Panc1 (cell line): ENCODE data around the gene SNX7. TPM values are rescaled to one million over a fixed set of nuclear protein-coding genes. Genes with fewer than 3 reads are reported as not detected.

Experiments used
- ATAC-seq: fragments of 200-7000 bp; cut with Tn5 transposase; 2 replicates; pipeline ENCODE4 v1.9.1; 2020; ENCODE audit warnings: mild to moderate bottlenecking, moderate library complexity
- BruUV-seq: library from RNA; stranded (reverse); fragments of 400-500 nt; replicated peaks from 2 replicates; lab custom pipeline; 2021; lab: Mats Ljungman, UMichigan
- CTCF ChIA-PET: fragments of 300-600 bp; sonication (Branson Sonifier 250); formaldehyde crosslinking; loops from one replicate; lab custom pipeline; 2022; ENCODE audit warnings: antibody characterized with exemption; lab: Charles Lee
- POLR2A ChIA-PET: fragments of 300-600 bp; sonication (Branson Sonifier 250); formaldehyde crosslinking; loops from one replicate; lab custom pipeline; 2022; ENCODE audit warnings: antibody characterized with exemption; lab: Charles Lee
- DNase-seq: peaks from one replicate; pipeline ENCODE4 v3.0.0-alpha.2; 2010; ENCODE audit warnings: low read depth, low spot score
- H3K27ac ChIP-seq: 2 replicates; pipeline ENCODE4 v1.5.1; 2011; ENCODE audit warnings: mild to moderate bottlenecking, low read length, inconsistent platforms
- H3K27me3 ChIP-seq: fragments of 200-500 bp; sonication (Bioruptor generic); 2 replicates; pipeline ENCODE4 v1.6.0; 2014; ENCODE audit warnings: low read length, inconsistent platforms; ENCODE audit not compliant: control insufficient read depth, insufficient read depth
- H3K36me3 ChIP-seq: fragments of 200-500 bp; sonication (Bioruptor generic); 2 replicates; pipeline ENCODE4 v1.5.1; 2014; ENCODE audit warnings: inconsistent platforms, mild to moderate bottlenecking, low read length, moderate library complexity; ENCODE audit not compliant: control insufficient read depth, insufficient read depth
- H3K4me1 ChIP-seq: 2 replicates; pipeline ENCODE4 v1.5.1; 2011; ENCODE audit warnings: inconsistent platforms, mild to moderate bottlenecking, low read length, moderate library complexity; ENCODE audit not compliant: control insufficient read depth, insufficient read depth
- H3K4me3 ChIP-seq, 2 experiments: 2 replicates each; pipeline ENCODE4 v1.5.1; 2011 to 2012; ENCODE audit warnings: low read depth in 2 of 2, low read length in 2 of 2, mild to moderate bottlenecking in 2 of 2, inconsistent platforms in 1 of 2, moderate library complexity in 1 of 2
- H3K9me3 ChIP-seq: fragments of 200-500 bp; sonication (Bioruptor generic); 2 replicates; pipeline ENCODE4 v1.5.1; 2014; ENCODE audit warnings: low read depth, mild to moderate bottlenecking, inconsistent platforms, low read length, moderate library complexity; ENCODE audit not compliant: control insufficient read depth, insufficient read depth
- CTCF ChIP-seq: fragments of 450-650 bp; IDR thresholded peaks from 2 replicates; pipeline ENCODE4 v1.5.1; 2017; ENCODE audit warnings: mild to moderate bottlenecking
- POLR2AphosphoS5 ChIP-seq: IDR thresholded peaks from 2 replicates; pipeline ENCODE4 v1.6.1; 2012; ENCODE audit warnings: mild to moderate bottlenecking, low read depth, low read length, moderate library complexity
- REST ChIP-seq, 2 experiments: IDR thresholded peaks; 2 replicates each; pipeline ENCODE4 v1.6.1; 2011 to 2012; ENCODE audit warnings: low read depth in 2 of 2, control low read depth in 1 of 2, low read length in 1 of 2, mild to moderate bottlenecking in 1 of 2, moderate library complexity in 1 of 2; ENCODE audit not compliant: insufficient read depth in 1 of 2
- SIN3A ChIP-seq: IDR thresholded peaks from 2 replicates; pipeline ENCODE4 v1.6.1; 2012; ENCODE audit warnings: low read depth, mild to moderate bottlenecking, low read length, moderate library complexity, borderline replicate concordance; ENCODE audit not compliant: insufficient read depth
- TCF7L2 ChIP-seq: IDR thresholded peaks from 2 replicates; pipeline ENCODE4 v1.6.1; 2011; ENCODE audit warnings: mild to moderate bottlenecking, low read depth, low read length, inconsistent platforms
- in situ Hi-C: cut with HindIII; loops from 2 replicates; pipeline ENCODE4 v1.10.0; 2016; ENCODE audit warnings: low sequenced_read_pairs, low pct_unique_long_range_greater_than_20kb
- intact Hi-C: fragments of 100-400 bp; cut with micrococcal nuclease; formaldehyde crosslinking; loops from one replicate; pipeline ENCODE4 v1.10.0; 2022; ENCODE audit not compliant: unreplicated experiment
- total RNA-seq: library from RNA; stranded (reverse); gene quantifications from one replicate; pipeline ENCODE4 v1.2.1, GENCODE V29; 2021; ENCODE audit not compliant: unreplicated experiment

SNX7 gene
- total RNA-seq, 1 experiment from 2014 or later: 37.4 TPM

GRCh38 chr1:98688110-98688739 is 26.7 kb downstream of the SNX7 start:
- TF ChIP-seq POLR2AphosphoS5 (no peak), TCF7L2 (no peak), REST (IDR thresholded peaks at IDR 0.05; ENCODE audit: insufficient read depth in 1 of 2, low read depth in 2 of 2, low read length in 1 of 2) (no peak), SIN3A (no peak), CTCF (no peak)
- DNase-seq (no peak), ATAC-seq (no peak)
- in situ Hi-C loops (no loop called here), intact Hi-C loops (no loop called here)
- H3K36me3 ChIP-seq: no peaks in the 10 kb centered on the region; the same call in none of the 2 replicates
- POLR2A ChIA-PET: no interaction called here
- no TSS peak for BruUV-seq
- no peak overlapping the region for H3K4me3 ChIP-seq
- no peaks in the 10 kb centered on the region for H3K4me1 ChIP-seq
- H3K27ac ChIP-seq: no peak overlapping the region
- no peaks in the 10 kb centered on the region for H3K9me3 ChIP-seq
- no peaks in the 10 kb centered on the region for H3K27me3 ChIP-seq
- CTCF ChIA-PET: no interaction called here

GRCh38 chr1:98690576-98690975 is 29.1 kb downstream of the SNX7 start:
- no peak overlapping the region for H3K27ac ChIP-seq
- in situ Hi-C loops (no loop called here), intact Hi-C loops (no loop called here)
- no peaks in the 10 kb centered on the region for H3K9me3 ChIP-seq
- ChIA-PET POLR2A (no interaction called here), CTCF (no interaction called here)
- DNase-seq (no peak), ATAC-seq (no peak)
- TF ChIP-seq REST (IDR thresholded peaks at IDR 0.05; ENCODE audit: insufficient read depth in 1 of 2, low read depth in 2 of 2, low read length in 1 of 2) (no peak), CTCF (no peak), POLR2AphosphoS5 (no peak), TCF7L2 (no peak), SIN3A (no peak)
- H3K36me3 ChIP-seq: no peaks in the 10 kb centered on the region; the same call in 1 of the 2 replicates
- H3K4me3 ChIP-seq: no peak overlapping the region
- no peaks in the 10 kb centered on the region for H3K27me3 ChIP-seq
- no peaks in the 10 kb centered on the region for H3K4me1 ChIP-seq
- no TSS peak for BruUV-seq
